Lower leg skin (tissue), 4 donors: ENCODE measurements around the gene NDUFAF3. TPM values are rescaled to one million over a fixed set of nuclear protein-coding genes. Genes with fewer than 3 reads are reported as not detected.

Source experiments
- DNase-seq, 2 donors: peaks; one replicate each; pipeline ENCODE4 v3.0.0-alpha.2; 2019; ENCODE audit warnings: low spot score in 2 of 2
- H3K4me3 ChIP-seq: fragments of 200-600 bp; sonication (generic); 2 replicates; pipeline ENCODE4 v1.5.1; 2017; ENCODE audit warnings: mild to moderate bottlenecking, low read depth; ENCODE audit not compliant: poor library complexity, severe bottlenecking
- CTCF ChIP-seq, 3 donors: fragments of 450-650 bp; IDR thresholded peaks; one replicate each; pipeline ENCODE4 v1.5.1; 2016; ENCODE audit warnings: antibody characterized with exemption in 3 of 3, mild to moderate bottlenecking in 3 of 3, moderate library complexity in 2 of 3
- POLR2A ChIP-seq, 2 donors: fragments of 450-650 bp; IDR thresholded peaks; one replicate each; pipeline ENCODE4 v1.6.1; 2016 to 2017; ENCODE audit warnings: antibody characterized with exemption in 2 of 2, mild to moderate bottlenecking in 1 of 2, moderate library complexity in 1 of 2
- WGBS, 2 donors: methylation state at CpG; one replicate each; pipeline ENCODE4 v1.1.5; 2018; 5-methylcytosine and 5-hydroxymethylcytosine counted together
- intact Hi-C: fragments of 100-400 bp; cut with DNase I; formaldehyde crosslinking; loops from one replicate; pipeline ENCODE4 v1.15.0; 2023; ENCODE audit warnings: low total_unique reads
- total RNA-seq, 4 donors: library from RNA; depleted of rRNA; stranded (reverse); fragments of >200 nt; gene quantifications; one replicate each; pipeline ENCODE4 v1.1.0, GENCODE V29; 2016

The NDUFAF3 gene
- total RNA-seq, 4 donors from 2014 or later = 24.2 to 85.9 (median 65.0) TPM

- WGBS, 2 donors = 92 to 93% methylated on average over 5 to 6 of the region's 6 CpGs
- TF ChIP-seq POLR2A (IDR thresholded peaks at IDR 0.05) = no peak
- TF ChIP-seq CTCF (IDR thresholded peaks at IDR 0.05) = no peak
- intact Hi-C loops = no loop called here
- no peak for DNase-seq
- H3K4me3 ChIP-seq = no peak overlapping the region
These were observed 5.3 kb upstream of the NDUFAF3 start for GRCh38 chr3:49016414-49017228.

- DNase-seq = peak in 1 of 2 donors; percentile 88
- peak overlapping the region; percentile 50 for H3K4me3 ChIP-seq
- TF ChIP-seq POLR2A (IDR thresholded peaks at IDR 0.05) (no peak), CTCF (IDR thresholded peaks at IDR 0.05) (no peak)
- 5 to 45% methylated on average over 4 to 23 of the region's 23 CpGs for WGBS, 2 donors
- intact Hi-C loops = no loop called here
These were observed 4.5 kb upstream of the NDUFAF3 start for GRCh38 chr3:49017229-49017970.

GRCh38 chr3:49017971-49018706 lies 3.8 kb upstream of the NDUFAF3 start, which contains the start of gene DALRD3:
TSS of gene DALRD3 (minus strand) at chr3:49018580. CDS start at chr3:49018564, 16 bp downstream.
- TF ChIP-seq POLR2A (IDR thresholded peaks at IDR 0.05) = peak in 1 of 2 donors; percentile 37
- TF ChIP-seq CTCF (IDR thresholded peaks at IDR 0.05) = no peak
- peak in 1 of 2 donors; percentile 91 for DNase-seq
- peak within 1 kb of the TSS; percentile 50 for H3K4me3 ChIP-seq
- intact Hi-C loops = no loop called here
- 0% methylated on average over 54 to 81 of the region's 85 CpGs for WGBS, 2 donors

- intact Hi-C loops = no loop called here
- TF ChIP-seq POLR2A (IDR thresholded peaks at IDR 0.05) (no peak), CTCF (IDR thresholded peaks at IDR 0.05) (no peak)
- 1% methylated on average over 18 of the region's 18 CpGs for WGBS, 2 donors
- DNase-seq = no peak
- H3K4me3 ChIP-seq = peak overlapping the region; percentile 50
These were observed 3.3 kb upstream of the NDUFAF3 start for GRCh38 chr3:49018707-49019006.

GRCh38 chr3:49019941-49020329 lies 2.0 kb upstream of the NDUFAF3 start:
- H3K4me3 ChIP-seq = no peak overlapping the region
- 37 to 40% methylated on average over 12 of the region's 12 CpGs for WGBS, 2 donors
- DNase-seq = no peak
- no peak for TF ChIP-seq CTCF (IDR thresholded peaks at IDR 0.05)
- no peak for TF ChIP-seq POLR2A (IDR thresholded peaks at IDR 0.05)
- intact Hi-C loops = no loop called here
